ENCODE results near the gene TPMT. TPM values are rescaled to one million over a fixed set of nuclear protein-coding genes. Genes with fewer than 3 reads are reported as not detected.
A peak's percentile ranks its signal among the peaks of the same experiment; 100 is the strongest.

The TPMT gene
- total and polyA plus RNA-seq, 2 of the 13 experiments (the other 11 are each of a cell fraction or from before 2014, with no cell fraction given): 11.1 to 22.8 TPM

- TF ChIP-seq ZNF296 (CRISPR knock-in tag; conservative IDR thresholded peaks at IDR 0.05) (no peak), STAG1 (CRISPR knock-in tag; IDR thresholded peaks at IDR 0.05) (peak; percentile 81), CTCF (CRISPR knock-in tag; IDR thresholded peaks at IDR 0.05) (peak; percentile 74), DZIP1 (CRISPR knock-in tag; IDR thresholded peaks at IDR 0.05) (no peak), ZFP82 (CRISPR knock-in tag; IDR thresholded peaks at IDR 0.05; ENCODE audit: borderline replicate concordance) (no peak), NFRKB (IDR thresholded peaks at IDR 0.05) (no peak), THAP9 (CRISPR knock-in tag; IDR thresholded peaks at IDR 0.05; ENCODE audit: borderline replicate concordance) (no peak), ZNF33B (CRISPR knock-in tag; IDR thresholded peaks at IDR 0.05) (0 out of 2 replicates have a peak, but pooled peaks have one; percentile 78), AGO2 (optimal IDR thresholded peaks at IDR 0.05; ENCODE audit: low read depth, low read length) (no peak), YEATS4 (CRISPR knock-in tag; IDR thresholded peaks at IDR 0.05; ENCODE audit: borderline replicate concordance) (no peak), SMC3 (IDR thresholded peaks at IDR 0.05; ENCODE audit: low read length) (0 out of 2 replicates have a peak, but pooled peaks have one; percentile 22), ZSCAN31 (CRISPR knock-in tag; IDR thresholded peaks at IDR 0.05; ENCODE audit: low read depth) (no peak), ZNF556 (CRISPR knock-in tag; IDR thresholded peaks at IDR 0.05; ENCODE audit: borderline replicate concordance) (no peak), ZSCAN12 (CRISPR knock-in tag; IDR thresholded peaks at IDR 0.05) (no peak), ZNF317 (CRISPR knock-in tag; IDR thresholded peaks at IDR 0.05) (no peak), ZNF776 (CRISPR knock-in tag; IDR thresholded peaks at IDR 0.05) (no peak)
- TF ChIP-seq, protein P1, sequence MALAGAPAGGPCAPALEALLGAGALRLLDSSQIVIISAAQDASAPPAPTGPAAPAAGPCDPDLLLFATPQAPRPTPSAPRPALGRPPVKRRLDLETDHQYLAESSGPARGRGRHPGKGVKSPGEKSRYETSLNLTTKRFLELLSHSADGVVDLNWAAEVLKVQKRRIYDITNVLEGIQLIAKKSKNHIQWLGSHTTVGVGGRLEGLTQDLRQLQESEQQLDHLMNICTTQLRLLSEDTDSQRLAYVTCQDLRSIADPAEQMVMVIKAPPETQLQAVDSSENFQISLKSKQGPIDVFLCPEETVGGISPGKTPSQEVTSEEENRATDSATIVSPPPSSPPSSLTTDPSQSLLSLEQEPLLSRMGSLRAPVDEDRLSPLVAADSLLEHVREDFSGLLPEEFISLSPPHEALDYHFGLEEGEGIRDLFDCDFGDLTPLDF (CRISPR knock-in tag; IDR thresholded peaks at IDR 0.05): no peak
- TF ChIP-seq, protein P2, sequence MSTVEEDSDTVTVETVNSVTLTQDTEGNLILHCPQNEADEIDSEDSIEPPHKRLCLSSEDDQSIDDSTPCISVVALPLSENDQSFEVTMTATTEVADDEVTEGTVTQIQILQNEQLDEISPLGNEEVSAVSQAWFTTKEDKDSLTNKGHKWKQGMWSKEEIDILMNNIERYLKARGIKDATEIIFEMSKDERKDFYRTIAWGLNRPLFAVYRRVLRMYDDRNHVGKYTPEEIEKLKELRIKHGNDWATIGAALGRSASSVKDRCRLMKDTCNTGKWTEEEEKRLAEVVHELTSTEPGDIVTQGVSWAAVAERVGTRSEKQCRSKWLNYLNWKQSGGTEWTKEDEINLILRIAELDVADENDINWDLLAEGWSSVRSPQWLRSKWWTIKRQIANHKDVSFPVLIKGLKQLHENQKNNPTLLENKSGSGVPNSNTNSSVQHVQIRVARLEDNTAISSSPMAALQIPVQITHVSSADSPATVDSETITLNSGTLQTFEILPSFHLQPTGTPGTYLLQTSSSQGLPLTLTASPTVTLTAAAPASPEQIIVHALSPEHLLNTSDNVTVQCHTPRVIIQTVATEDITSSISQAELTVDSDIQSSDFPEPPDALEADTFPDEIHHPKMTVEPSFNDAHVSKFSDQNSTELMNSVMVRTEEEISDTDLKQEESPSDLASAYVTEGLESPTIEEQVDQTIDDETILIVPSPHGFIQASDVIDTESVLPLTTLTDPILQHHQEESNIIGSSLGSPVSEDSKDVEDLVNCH (CRISPR knock-in tag; IDR thresholded peaks at IDR 0.05): no peak
- TF ChIP-seq, protein P3, sequence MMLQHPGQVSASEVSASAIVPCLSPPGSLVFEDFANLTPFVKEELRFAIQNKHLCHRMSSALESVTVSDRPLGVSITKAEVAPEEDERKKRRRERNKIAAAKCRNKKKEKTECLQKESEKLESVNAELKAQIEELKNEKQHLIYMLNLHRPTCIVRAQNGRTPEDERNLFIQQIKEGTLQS (CRISPR knock-in tag; IDR thresholded peaks at IDR 0.05): no peak
Measured at GRCh38 chr6:18121580-18122127, 33.2 kb downstream of the TPMT start (continued).

All from HepG2 (cell line).